GM12872 (cell line): ENCODE measurements around the gene CALM3.

ENCODE experiments used
- TF ChIP-seq, protein P1 (sequence below): IDR thresholded peaks from 3 replicates; pipeline ENCODE4 v1.5.1; 2011; ENCODE audit warnings: low read depth, mild to moderate bottlenecking, low read length, moderate library complexity; ENCODE audit not compliant: insufficient read depth

The CALM3 gene

DNA sequence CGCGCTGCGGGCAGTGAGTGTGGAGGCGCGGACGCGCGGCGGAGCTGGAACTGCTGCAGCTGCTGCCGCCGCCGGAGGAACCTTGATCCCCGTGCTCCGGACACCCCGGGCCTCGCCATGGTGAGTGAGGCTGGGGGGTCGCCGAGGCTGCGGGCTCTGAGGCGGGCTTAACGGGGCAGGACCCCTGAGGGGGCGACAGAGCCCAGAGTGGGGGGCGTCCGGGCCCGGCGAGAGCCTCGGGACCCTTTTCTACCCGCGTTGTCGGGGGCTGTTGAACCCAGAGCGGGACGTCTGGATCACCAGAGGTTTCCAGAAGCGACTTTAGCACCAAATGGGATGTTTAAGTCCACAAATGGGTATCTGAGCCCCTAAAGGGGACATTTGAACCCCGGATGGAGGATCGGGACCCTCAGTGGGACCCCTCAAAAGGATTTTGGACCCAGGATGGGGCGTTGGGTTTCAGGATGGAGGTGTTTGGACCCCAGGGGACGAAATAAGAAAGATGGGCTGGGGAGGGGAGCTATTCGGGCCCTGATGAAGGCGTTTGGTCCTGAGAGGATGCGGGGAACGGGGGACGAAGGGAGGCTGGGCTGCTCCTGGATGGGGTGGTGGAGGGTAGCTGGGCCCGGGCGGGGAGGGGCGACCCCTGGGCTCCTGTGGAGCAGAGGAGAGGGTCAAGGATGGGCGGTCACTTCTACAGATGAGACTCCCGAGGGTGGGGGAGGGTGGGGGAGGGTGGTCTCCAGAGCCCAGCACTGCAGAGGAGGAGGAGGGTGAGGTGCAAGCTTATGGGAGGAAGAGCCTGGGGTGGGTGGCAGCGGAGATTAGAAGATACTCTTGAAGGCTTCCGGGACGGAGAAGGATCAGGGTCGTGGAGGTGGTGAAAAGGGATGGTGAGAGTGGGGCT, at the start of gene CALM3:
Gene CALM3, plus strand, starts transcription at position 13 of the 907 bp plus-strand sequence. Its CDS starts 105 bp downstream, at position 118.
- TF ChIP-seq, protein P1, sequence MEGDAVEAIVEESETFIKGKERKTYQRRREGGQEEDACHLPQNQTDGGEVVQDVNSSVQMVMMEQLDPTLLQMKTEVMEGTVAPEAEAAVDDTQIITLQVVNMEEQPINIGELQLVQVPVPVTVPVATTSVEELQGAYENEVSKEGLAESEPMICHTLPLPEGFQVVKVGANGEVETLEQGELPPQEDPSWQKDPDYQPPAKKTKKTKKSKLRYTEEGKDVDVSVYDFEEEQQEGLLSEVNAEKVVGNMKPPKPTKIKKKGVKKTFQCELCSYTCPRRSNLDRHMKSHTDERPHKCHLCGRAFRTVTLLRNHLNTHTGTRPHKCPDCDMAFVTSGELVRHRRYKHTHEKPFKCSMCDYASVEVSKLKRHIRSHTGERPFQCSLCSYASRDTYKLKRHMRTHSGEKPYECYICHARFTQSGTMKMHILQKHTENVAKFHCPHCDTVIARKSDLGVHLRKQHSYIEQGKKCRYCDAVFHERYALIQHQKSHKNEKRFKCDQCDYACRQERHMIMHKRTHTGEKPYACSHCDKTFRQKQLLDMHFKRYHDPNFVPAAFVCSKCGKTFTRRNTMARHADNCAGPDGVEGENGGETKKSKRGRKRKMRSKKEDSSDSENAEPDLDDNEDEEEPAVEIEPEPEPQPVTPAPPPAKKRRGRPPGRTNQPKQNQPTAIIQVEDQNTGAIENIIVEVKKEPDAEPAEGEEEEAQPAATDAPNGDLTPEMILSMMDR, result no peak

DNA sequence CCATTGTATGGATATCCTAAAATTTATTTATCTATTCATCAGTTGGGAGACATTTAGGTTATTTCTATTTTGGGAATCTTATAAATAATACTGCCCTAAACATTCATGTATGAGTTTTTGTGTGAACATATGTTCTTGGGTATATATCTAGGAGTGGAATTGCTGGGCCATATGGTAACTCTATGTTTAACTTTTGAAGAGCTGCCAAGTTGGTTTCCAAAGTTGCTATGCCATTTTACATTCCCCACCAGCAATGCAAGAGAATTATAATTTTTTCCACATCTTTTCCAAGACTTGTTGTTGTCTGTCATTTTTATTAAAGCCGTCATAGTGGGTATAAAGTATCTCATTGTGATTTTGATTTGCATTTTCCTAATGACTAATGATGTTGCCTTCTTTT, 48.2 kb upstream of the CALM3 start:
- TF ChIP-seq, protein P1, result no peak

DNA sequence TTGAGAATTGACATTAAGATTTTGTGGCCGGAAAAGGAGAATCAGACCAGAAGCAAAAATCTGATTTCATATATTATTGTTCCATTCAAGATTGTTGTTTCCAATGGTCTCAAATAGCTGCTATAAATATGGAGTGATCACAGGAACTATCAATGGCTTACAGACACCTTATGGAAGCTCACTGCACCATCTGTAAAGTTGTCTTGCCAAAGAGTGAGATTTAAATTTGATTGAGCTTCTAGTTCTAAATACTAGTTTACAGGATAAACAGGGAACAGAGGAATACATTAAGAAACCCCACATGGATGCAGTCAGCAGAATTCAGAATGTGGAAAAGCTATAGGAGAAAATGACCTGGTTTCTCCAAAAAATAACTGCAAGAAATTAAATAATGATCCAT, 47.0 kb upstream of the CALM3 start:
- TF ChIP-seq, protein P1, result no peak

DNA sequence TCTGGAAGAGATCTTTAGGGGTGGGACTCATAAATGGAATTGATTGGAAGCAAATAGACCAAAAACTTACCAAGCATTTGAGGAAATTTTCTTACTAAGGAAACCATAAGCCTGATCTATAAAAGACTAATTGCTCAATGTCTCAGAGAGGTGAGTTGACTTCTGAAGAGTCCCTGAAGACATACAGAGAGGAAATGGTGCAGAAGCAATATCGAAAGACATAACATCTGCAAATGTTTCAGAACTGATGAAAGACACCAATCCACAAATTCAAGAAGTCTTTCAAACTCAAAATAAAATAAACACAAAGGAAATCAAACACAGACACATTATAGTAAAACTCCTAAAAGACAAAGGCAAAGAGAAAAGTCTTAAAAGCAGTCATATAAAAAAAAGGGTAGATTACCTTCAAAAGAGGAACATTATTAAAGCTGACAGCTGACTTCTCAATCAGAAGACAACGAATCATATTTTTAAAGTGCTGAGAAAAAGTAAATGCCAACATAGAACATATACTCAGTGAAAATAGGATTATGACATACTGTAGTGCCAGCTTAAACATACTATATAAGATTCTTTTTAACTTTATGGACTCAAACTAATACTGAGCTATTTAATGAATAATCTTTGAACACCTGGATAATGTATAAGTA, 45.4 kb upstream of the CALM3 start:
- TF ChIP-seq, protein P1, result no peak

DNA sequence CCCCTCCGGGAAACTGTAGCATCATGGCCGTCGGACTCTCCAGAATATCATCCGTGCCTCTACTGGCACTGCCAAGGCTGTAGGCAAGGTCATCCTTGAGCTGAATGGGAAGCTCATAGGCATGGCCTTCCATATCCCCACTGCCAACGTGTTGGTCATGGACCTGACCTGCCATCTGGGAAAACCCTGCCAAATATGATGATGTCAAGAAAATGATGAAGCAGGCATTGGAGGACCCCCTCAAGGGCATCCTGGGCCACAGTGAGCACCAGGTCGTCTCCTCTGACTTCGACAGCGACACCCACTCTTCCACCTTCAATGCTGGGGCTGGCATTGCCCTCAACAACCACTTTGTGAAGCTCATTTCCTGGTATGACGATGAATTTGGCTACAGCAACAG, 41.9 kb upstream of the CALM3 start:
- TF ChIP-seq, protein P1, result no peak

DNA sequence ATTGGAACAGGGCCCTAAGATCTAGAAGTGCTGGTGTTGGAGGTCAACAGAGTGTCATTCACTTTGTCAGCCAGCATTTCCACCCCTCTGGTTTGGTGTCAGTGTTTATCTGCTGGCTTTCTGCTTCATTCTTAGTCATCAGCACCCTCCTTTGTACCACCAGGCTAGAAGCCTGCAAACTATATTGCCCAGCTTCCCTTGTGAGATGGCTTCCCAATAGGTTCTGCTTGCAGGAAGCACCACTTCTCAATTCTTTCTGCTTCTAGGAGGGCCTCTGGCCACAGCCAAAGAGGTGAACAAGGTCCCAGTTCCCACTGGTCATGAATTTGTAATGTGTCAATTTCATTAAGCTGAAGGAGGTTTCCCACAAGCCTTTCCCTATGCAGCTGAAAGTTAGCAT, 36.4 kb upstream of the CALM3 start:
- TF ChIP-seq, protein P1, result no peak

DNA sequence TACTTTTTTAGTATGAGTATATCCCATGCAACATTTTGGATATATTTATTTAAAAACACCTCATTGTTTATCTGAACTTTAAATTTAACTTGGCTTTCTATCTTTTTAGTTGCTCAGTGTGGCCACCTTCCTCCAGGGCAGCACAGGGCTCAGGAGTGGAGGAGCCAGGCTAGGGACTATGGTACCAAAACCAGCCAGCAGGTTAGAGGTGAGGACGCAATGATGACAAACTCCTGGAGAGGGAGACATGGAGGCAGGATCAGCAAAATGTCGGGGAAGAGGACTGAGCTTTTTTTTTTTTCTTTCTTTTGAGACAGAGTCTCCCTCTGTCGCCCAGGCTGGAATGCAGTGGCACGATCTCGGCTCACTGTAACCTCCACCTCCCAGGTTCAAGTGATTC, 29.6 kb upstream of the CALM3 start:
- TF ChIP-seq, protein P1, result 0 out of 3 replicates have a peak, but pooled peaks have one; percentile 3
